GM12801 (cell line): Measurements from ENCODE around the gene CNGA2.

Experiments
- CTCF ChIP-seq: IDR thresholded peaks from one replicate; pipeline ENCODE4 v1.5.1; 2011; ENCODE audit warnings: control low read depth; ENCODE audit not compliant: insufficient read length; ENCODE audit errors: extremely low read depth

CNGA2 gene

DNA sequence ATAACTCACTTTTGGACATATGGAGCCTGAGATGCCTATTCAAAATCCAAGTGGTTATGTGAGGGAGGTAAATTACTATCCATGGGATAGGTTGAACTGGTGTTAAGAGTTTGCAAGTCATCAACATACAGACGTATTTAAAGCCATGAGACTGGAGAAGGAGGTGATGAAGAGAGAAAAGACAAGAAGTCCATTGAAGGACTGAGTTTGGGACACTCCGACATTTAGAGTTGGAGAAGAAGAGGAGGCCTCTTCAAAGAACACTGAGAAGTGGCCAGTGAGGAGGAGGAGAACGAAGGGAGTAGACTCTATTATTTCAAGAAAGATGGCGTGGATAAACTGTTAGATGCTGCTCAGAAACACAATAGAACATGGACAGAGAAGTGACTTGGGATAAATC, at the start of gene CNGA2:
Gene CNGA2, plus strand, starts transcription at position 301 of the 400 bp plus-strand sequence. CDS start 3,738 bp downstream, outside the sequence.
- no peak for TF ChIP-seq CTCF

GRCh38 chrX:151687635-151688034, 46.9 kb upstream of the CNGA2 start:
- no peak for TF ChIP-seq CTCF

DNA sequence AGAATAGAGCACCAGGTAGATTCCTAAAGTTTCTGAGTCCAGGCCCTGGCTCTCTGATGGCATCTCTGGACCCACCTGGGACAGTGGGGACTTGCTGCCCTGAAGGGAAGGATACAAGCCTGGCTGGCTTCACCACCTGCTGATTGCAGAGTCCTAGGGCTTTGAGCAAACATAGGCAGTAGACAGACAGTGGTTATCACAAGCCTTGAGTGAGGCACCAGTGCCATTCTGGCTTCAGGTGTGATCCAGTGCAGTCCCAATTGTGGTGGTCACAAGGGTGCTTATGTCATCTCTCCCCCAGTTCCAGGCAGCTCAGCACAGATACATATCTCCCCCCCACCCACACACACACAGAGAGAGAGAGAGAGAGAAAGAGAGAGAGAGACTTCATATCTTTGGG, 45.9 kb upstream of the CNGA2 start:
- no peak for TF ChIP-seq CTCF

GRCh38 chrX:151692825-151693224, 41.7 kb upstream of the CNGA2 start:
- no peak for TF ChIP-seq CTCF

DNA sequence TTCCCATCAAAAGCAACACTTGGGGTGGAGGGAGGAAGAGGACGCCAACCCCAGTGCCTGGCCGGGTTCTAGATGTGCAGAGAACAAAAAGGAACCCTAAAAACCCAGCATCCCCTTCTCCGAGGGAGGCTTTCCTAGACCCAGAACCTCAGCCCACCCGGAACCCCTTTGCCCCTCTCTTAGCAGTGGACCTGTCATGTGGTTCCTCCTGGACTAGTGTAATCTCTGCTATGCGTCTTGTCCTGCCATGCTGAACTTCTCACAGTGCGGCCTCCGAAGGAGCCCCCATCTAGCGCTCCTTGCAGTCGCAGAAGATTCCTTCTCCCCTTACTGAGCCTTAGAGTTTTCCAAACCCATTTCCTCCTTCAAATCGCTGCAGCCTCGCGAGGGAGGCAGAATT, 40.4 kb upstream of the CNGA2 start:
- TF ChIP-seq CTCF = no peak

GRCh38 chrX:151694661-151695582, 39.6 kb upstream of the CNGA2 start, which contains the start of gene PRRG3:
TSS of gene PRRG3 (plus strand) at chrX:151695458. CDS start at chrX:151698815, 3,357 bp downstream.
- no peak for TF ChIP-seq CTCF

GRCh38 chrX:151695583-151696340, 38.8 kb upstream of the CNGA2 start:
- TF ChIP-seq CTCF = no peak
